ENCODE measurements around the gene AGFG2.

- TF ChIP-seq CTCF (IDR thresholded peaks at IDR 0.05; ENCODE audit: low read depth, low read length) (no peak), EZH2phosphoT487 (IDR thresholded peaks at IDR 0.05; ENCODE audit: low read depth) (no peak)
These were observed 59.4 kb downstream of the AGFG2 start for GRCh38 chr7:100598425-100598824.
